SK-N-SH (cell line): ENCODE results near the gene DOK6. TPM values are rescaled to one million over a fixed set of nuclear protein-coding genes. Genes with fewer than 3 reads are reported as not detected.

Source experiments
- CTCF ChIA-PET: fragments of 300-600, 350-600 bp; formaldehyde crosslinking; extraction: SDS; loops from one replicate; lab custom pipeline; 2021; lab: Yijun Ruan, JAX
- POLR2A ChIA-PET: fragments of 350-600 bp; sonication (Branson Sonifier 250); formaldehyde crosslinking; extraction: SDS; loops from one replicate; lab custom pipeline; 2020; ENCODE audit warnings: antibody characterized with exemption, inconsistent platforms; lab: Yijun Ruan, JAX
- DNase-seq: peaks from one replicate; pipeline ENCODE4 v3.0.0; 2012
- H2AFZ ChIP-seq: fragments of 200-600 bp; sonication (generic); 2 replicates; pipeline ENCODE4 v1.8.1; 2016; ENCODE audit warnings: antibody characterized with exemption, mild to moderate bottlenecking, low read depth
- H3F3A ChIP-seq: fragments of 200-600 bp; sonication (generic); replicated peaks from 2 replicates; pipeline ENCODE3; 2016; ENCODE audit warnings: antibody characterized with exemption, mild to moderate bottlenecking; ENCODE audit not compliant: insufficient read depth
- H3K27ac ChIP-seq, 2 experiments: fragments of 200-500 bp in 1 of 2; fragments of 200-600 bp in 1 of 2; sonication (Bioruptor generic) in 1 of 2; sonication (generic), shearing (Covaris generic) in 1 of 2; 2 replicates each; pipeline versions ENCODE4 v1.5.1 to v1.6.1; 2014 to 2016; ENCODE audit warnings: low read depth in 2 of 2, inconsistent platforms in 1 of 2, low read length in 1 of 2, mild to moderate bottlenecking in 1 of 2, mixed read lengths in 1 of 2
- H3K27me3 ChIP-seq: fragments of 200-600 bp; sonication (generic), shearing (Covaris generic); 2 replicates; pipeline ENCODE4 v1.6.1; 2016; ENCODE audit warnings: mixed run types; ENCODE audit not compliant: insufficient read depth
- H3K36me3 ChIP-seq, 2 experiments: fragments of 200-500 bp in 1 of 2; fragments of 200-600 bp in 1 of 2; sonication (Bioruptor generic) in 1 of 2; sonication (generic) in 1 of 2; replicated peaks in 1 of 2; 2 replicates each; pipeline versions ENCODE3 to v1.5.1; 2014 to 2016; ENCODE audit warnings: low read length in 1 of 2, mild to moderate bottlenecking in 1 of 2; ENCODE audit not compliant: insufficient read depth in 2 of 2, control insufficient read depth in 1 of 2
- H3K4me1 ChIP-seq, 2 experiments: fragments of 200-500 bp in 1 of 2; fragments of 200-600 bp in 1 of 2; sonication (Bioruptor generic) in 1 of 2; sonication (generic), shearing (Covaris generic) in 1 of 2; 2 replicates each; pipeline versions ENCODE4 v1.5.1 to v1.6.1; 2014 to 2016; ENCODE audit warnings: low read depth in 1 of 2, low read length in 1 of 2, mixed run types in 1 of 2; ENCODE audit not compliant: insufficient read depth in 2 of 2, control insufficient read depth in 1 of 2
- H3K4me2 ChIP-seq: fragments of 200-600 bp; sonication (generic), shearing (Covaris generic); 2 replicates; pipeline ENCODE4 v1.6.1; 2017; ENCODE audit warnings: mixed run types
- H3K4me3 ChIP-seq, 2 experiments: fragments of 200-500 bp in 1 of 2; fragments of 200-600 bp in 1 of 2; sonication (Bioruptor generic) in 1 of 2; sonication (generic), shearing (Covaris generic) in 1 of 2; 2 replicates each; pipeline versions ENCODE4 v1.5.1 to v1.8.1; 2014 to 2016; ENCODE audit warnings: low read depth in 2 of 2, inconsistent platforms in 1 of 2, low read length in 1 of 2, mild to moderate bottlenecking in 1 of 2, mixed read lengths in 1 of 2, moderate library complexity in 1 of 2
- H3K79me2 ChIP-seq: fragments of 200-600 bp; sonication (generic); 2 replicates; pipeline ENCODE4 v1.8.1; 2017; ENCODE audit warnings: mild to moderate bottlenecking; ENCODE audit not compliant: insufficient read depth
- H3K9ac ChIP-seq: fragments of 200-600 bp; sonication (generic); 2 replicates; pipeline ENCODE4 v1.6.1; 2017; ENCODE audit warnings: mixed run types
- H3K9me2 ChIP-seq: fragments of 200-600 bp; sonication (generic); 2 replicates; pipeline ENCODE4 v1.6.1; 2017; ENCODE audit warnings: mixed run types
- H3K9me3 ChIP-seq: fragments of 200-600 bp; sonication (generic); 2 replicates; pipeline ENCODE4 v1.6.1; 2017; ENCODE audit warnings: mixed run types, mild to moderate bottlenecking, moderate library complexity
- H4K20me1 ChIP-seq: fragments of 200-600 bp; sonication (generic); 2 replicates; pipeline ENCODE4 v1.6.1; 2017; ENCODE audit warnings: mild to moderate bottlenecking, mixed run types; ENCODE audit not compliant: insufficient read depth
- FOSL2 ChIP-seq: IDR thresholded peaks from 2 replicates; pipeline ENCODE4 v1.4.0; 2012; ENCODE audit warnings: low read depth, mild to moderate bottlenecking, moderate library complexity, borderline replicate concordance
- FOXJ3 ChIP-seq: sonication (generic); formaldehyde crosslinking; IDR thresholded peaks from 2 replicates; pipeline ENCODE4 v1.5.1; 2020; ENCODE audit warnings: mild to moderate bottlenecking, missing genetic modification reagents
- GABPA ChIP-seq: IDR thresholded peaks from 2 replicates; pipeline ENCODE4 v1.4.0; 2012; ENCODE audit warnings: low read depth, mild to moderate bottlenecking
- GATA2 ChIP-seq: sonication (generic); formaldehyde crosslinking; IDR thresholded peaks from 2 replicates; pipeline ENCODE4 v1.5.0; 2020; ENCODE audit warnings: mild to moderate bottlenecking, missing genetic modification reagents
- MXI1 ChIP-seq: IDR thresholded peaks from 2 replicates; pipeline ENCODE4 v1.6.1; 2012; ENCODE audit warnings: mild to moderate bottlenecking, low read depth, low read length, improper control_type of control experiment
- POLR2AphosphoS5 ChIP-seq: IDR thresholded peaks from 2 replicates; pipeline ENCODE4 v1.6.1; 2012; ENCODE audit warnings: low read depth, low read length
- RAD21 ChIP-seq: IDR thresholded peaks from 2 replicates; pipeline ENCODE4 v1.6.1; 2012; ENCODE audit warnings: mild to moderate bottlenecking, low read length
- YY1 ChIP-seq: IDR thresholded peaks from 2 replicates; pipeline ENCODE4 v1.4.0; 2012; ENCODE audit warnings: low read depth, mild to moderate bottlenecking
- WGBS: methylation state at CpG from one replicate; pipeline ENCODE4 v1.1.6; 2017; ENCODE audit warnings: low lambda C conversion rate; 5-methylcytosine and 5-hydroxymethylcytosine counted together
- polyA plus RNA-seq, 3 experiments: library from polyadenylated mRNA; depleted of rRNA; stranded (reverse); fragments of >200 nt; gene quantifications; 2 replicates each; pipeline ENCODE4 v1.2.3, GENCODE V29; 2012
- TF ChIP-seq, protein P1 (sequence below): fragments of 200-600 bp; sonication (generic); IDR thresholded peaks from 2 replicates; pipeline ENCODE4 v1.6.1; 2017; ENCODE audit warnings: antibody characterized with exemption, mild to moderate bottlenecking, moderate library complexity
- TF ChIP-seq, protein P2 (sequence below): IDR thresholded peaks from 2 replicates; pipeline ENCODE4 v1.4.0; 2012; ENCODE audit warnings: low read depth, borderline replicate concordance
- TF ChIP-seq, protein P3 (sequence below): IDR thresholded peaks from 2 replicates; pipeline ENCODE4 v1.4.0; 2012; ENCODE audit warnings: low read depth, borderline replicate concordance

DOK6 gene
- polyA plus RNA-seq, 1 of the 3 experiments (the other 2 are of a cell fraction), result 3.9 TPM

DNA sequence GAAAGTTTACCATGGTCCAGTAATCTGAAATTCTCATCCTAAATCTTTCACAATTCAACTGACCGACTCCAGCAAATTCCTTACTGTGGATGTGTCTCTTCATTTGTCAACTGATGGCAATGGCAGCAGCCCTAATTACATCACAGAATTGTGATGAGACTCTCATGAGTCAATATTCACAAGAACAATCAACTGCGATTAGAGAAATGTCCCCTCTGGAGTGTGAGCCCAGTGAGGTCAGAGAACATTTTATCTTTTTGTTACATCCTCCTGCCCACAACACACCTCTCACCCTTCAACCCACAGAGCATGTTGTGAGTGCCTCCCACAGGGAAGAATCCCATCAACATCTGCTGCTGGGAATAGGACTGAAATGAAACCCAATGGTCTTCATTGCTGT is 473.4 kb downstream of the DOK6 start (continued):
- TF ChIP-seq, protein P1, sequence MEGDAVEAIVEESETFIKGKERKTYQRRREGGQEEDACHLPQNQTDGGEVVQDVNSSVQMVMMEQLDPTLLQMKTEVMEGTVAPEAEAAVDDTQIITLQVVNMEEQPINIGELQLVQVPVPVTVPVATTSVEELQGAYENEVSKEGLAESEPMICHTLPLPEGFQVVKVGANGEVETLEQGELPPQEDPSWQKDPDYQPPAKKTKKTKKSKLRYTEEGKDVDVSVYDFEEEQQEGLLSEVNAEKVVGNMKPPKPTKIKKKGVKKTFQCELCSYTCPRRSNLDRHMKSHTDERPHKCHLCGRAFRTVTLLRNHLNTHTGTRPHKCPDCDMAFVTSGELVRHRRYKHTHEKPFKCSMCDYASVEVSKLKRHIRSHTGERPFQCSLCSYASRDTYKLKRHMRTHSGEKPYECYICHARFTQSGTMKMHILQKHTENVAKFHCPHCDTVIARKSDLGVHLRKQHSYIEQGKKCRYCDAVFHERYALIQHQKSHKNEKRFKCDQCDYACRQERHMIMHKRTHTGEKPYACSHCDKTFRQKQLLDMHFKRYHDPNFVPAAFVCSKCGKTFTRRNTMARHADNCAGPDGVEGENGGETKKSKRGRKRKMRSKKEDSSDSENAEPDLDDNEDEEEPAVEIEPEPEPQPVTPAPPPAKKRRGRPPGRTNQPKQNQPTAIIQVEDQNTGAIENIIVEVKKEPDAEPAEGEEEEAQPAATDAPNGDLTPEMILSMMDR, result no peak
- TF ChIP-seq FOSL2, result no peak
- TF ChIP-seq GABPA, result no peak
- no peak for TF ChIP-seq MXI1
- TF ChIP-seq, all 33 proteins: peak for 0

DNA sequence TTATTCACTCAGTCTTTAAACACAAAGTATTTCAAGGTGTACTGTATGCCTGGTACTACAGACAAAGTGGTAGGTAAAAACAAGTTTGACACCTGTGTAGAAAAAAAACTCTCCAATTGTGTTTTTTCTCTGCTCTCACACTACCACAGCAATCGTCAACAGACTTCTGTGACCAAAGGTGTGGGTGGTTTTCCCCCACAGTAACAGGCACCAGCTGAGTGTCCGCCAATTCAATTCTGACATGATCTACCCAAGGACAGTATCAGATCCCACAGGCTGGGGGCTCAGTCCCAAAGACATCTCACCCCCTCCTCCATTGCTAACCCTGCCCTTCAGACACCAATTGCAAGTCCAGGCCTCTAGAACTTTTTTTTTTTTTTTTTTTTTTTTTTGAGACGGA is 475.8 kb downstream of the DOK6 start:
- 92% methylated on average over 3 of the region's 3 CpGs for WGBS

More for the DNA sequence above, 475.8 kb downstream of the DOK6 start:
- Histone ChIP-seq H3K4me1 (peaks cover 0 to under 1% of the 10 kb centered on the region in 2 experiments; a peak in 2 of 4 replicates), H3K9me3 (no peaks in the 10 kb centered on the region), H3K9ac (no peak overlapping the region), H4K20me1 (no peaks in the 10 kb centered on the region), H3K27ac (no peak overlapping the region), H3K79me2 (no peaks in the 10 kb centered on the region), H3K4me2 (no peak overlapping the region), H3F3A (no peaks in the 10 kb centered on the region), H3K36me3 (no peaks in the 10 kb centered on the region), H3K9me2 (no peaks in the 10 kb centered on the region), H2AFZ (no peak overlapping the region), H3K27me3 (no peaks in the 10 kb centered on the region), H3K4me3 (no peak overlapping the region)
- CTCF ChIA-PET, result no interaction called here
- no peak for DNase-seq
- POLR2A ChIA-PET, result no interaction called here
- TF ChIP-seq GATA2 (CRISPR knock-in tag) (no peak), YY1 (no peak), POLR2AphosphoS5 (no peak), RAD21 (no peak), FOXJ3 (CRISPR knock-in tag) (no peak)
- TF ChIP-seq, protein P2, sequence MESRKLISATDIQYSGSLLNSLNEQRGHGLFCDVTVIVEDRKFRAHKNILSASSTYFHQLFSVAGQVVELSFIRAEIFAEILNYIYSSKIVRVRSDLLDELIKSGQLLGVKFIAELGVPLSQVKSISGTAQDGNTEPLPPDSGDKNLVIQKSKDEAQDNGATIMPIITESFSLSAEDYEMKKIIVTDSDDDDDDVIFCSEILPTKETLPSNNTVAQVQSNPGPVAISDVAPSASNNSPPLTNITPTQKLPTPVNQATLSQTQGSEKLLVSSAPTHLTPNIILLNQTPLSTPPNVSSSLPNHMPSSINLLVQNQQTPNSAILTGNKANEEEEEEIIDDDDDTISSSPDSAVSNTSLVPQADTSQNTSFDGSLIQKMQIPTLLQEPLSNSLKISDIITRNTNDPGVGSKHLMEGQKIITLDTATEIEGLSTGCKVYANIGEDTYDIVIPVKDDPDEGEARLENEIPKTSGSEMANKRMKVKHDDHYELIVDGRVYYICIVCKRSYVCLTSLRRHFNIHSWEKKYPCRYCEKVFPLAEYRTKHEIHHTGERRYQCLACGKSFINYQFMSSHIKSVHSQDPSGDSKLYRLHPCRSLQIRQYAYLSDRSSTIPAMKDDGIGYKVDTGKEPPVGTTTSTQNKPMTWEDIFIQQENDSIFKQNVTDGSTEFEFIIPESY, result no peak
- TF ChIP-seq, protein P3, sequence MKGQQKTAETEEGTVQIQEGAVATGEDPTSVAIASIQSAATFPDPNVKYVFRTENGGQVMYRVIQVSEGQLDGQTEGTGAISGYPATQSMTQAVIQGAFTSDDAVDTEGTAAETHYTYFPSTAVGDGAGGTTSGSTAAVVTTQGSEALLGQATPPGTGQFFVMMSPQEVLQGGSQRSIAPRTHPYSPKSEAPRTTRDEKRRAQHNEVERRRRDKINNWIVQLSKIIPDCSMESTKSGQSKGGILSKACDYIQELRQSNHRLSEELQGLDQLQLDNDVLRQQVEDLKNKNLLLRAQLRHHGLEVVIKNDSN, result no peak
